Measurements from ENCODE around the gene ITM2B. TPM values are rescaled to one million over a fixed set of nuclear protein-coding genes. Genes with fewer than 3 reads are reported as not detected.
A peak's percentile ranks its signal among the peaks of the same experiment; 100 is the strongest.

The ITM2B gene
- total RNA-seq, 4 donors from 2014 or later: 107 to 209 (median 168) TPM

GRCh38 chr13:48230541-48230940, 2.5 kb upstream of the ITM2B start:
- Histone ChIP-seq H3K27ac (no peak overlapping the region), H3K36me3 (no peaks in the 10 kb centered on the region), H3K4me3 (no peak overlapping the region), H3K9me3 (no peaks in the 10 kb centered on the region), H3K27me3 (no peaks in the 10 kb centered on the region), H3K4me1 (peaks cover 6 to 15% of the 10 kb centered on the region in 2 donors)
- intact Hi-C loops (cut with DNase I; ENCODE audit: low total_unique reads): loop anchor here (5.0 kb wide), 1 partner anchor 193 kb away; the partner anchor contains the start of gene NUDT15
- DNase-seq (no peak), ATAC-seq (no peak)
- in situ Hi-C loops (cut with MboI; ENCODE audit: low sequenced_read_pairs in 4 of 4): loop anchor here in 2 of 4 donors (10.0 kb wide), 2 partner anchors 74 to 106 kb away; partner anchors contain the start of gene RB1 (in 1 of the 2)
- TF ChIP-seq POLR2A (IDR thresholded peaks at IDR 0.05): no peak
- TF ChIP-seq CTCF (IDR thresholded peaks at IDR 0.05 in 4 of 5, conservative IDR thresholded peaks at IDR 0.05 in 1 of 5): no peak

GRCh38 chr13:48231080-48231479, 1.9 kb upstream of the ITM2B start:
- H3K36me3 ChIP-seq: no peaks in the 10 kb centered on the region
- no peak overlapping the region for H3K4me3 ChIP-seq
- TF ChIP-seq CTCF (IDR thresholded peaks at IDR 0.05 in 4 of 5, conservative IDR thresholded peaks at IDR 0.05 in 1 of 5) (no peak), POLR2A (IDR thresholded peaks at IDR 0.05) (no peak)
- DNase-seq: no peak
- peaks cover 11 to 20% of the 10 kb centered on the region in 2 donors for H3K4me1 ChIP-seq
- H3K27ac ChIP-seq: peak overlapping the region in 2 of 4 donors; percentile 96 to 99
- no peaks in the 10 kb centered on the region for H3K9me3 ChIP-seq
- H3K27me3 ChIP-seq: no peaks in the 10 kb centered on the region
- no peak for ATAC-seq
- intact Hi-C loops (cut with DNase I; ENCODE audit: low total_unique reads): loop anchor here (5.0 kb wide), 1 partner anchor 194 kb away; the partner anchor contains the start of gene NUDT15
- in situ Hi-C loops (cut with MboI; ENCODE audit: low sequenced_read_pairs in 4 of 4): loop anchor here in 2 of 4 donors (10.0 kb wide), 2 partner anchors 74 to 106 kb away; partner anchors contain the start of gene RB1 (in 1 of the 2)

GRCh38 chr13:48231933-48232332, 1.1 kb upstream of the ITM2B start:
- Histone ChIP-seq H3K9me3 (no peaks in the 10 kb centered on the region), H3K4me3 (peak overlapping the region in 2 of 4 donors; percentile 76 to 99), H3K27me3 (no peaks in the 10 kb centered on the region), H3K4me1 (peaks cover 20 to 29% of the 10 kb centered on the region in 2 donors), H3K27ac (peak overlapping the region; percentile 91 to 99 (median 97)), H3K36me3 (no peaks in the 10 kb centered on the region)
- intact Hi-C loops (cut with DNase I; ENCODE audit: low total_unique reads): loop anchor here (2.0 to 5.0 kb wide), 3 partner anchors 105 to 195 kb away; partner anchors contain the start of genes MED4 and NUDT15
- no peak for DNase-seq
- no peak for ATAC-seq
- TF ChIP-seq CTCF (IDR thresholded peaks at IDR 0.05 in 4 of 5, conservative IDR thresholded peaks at IDR 0.05 in 1 of 5): no peak
- TF ChIP-seq POLR2A (IDR thresholded peaks at IDR 0.05): no peak
- in situ Hi-C loops (cut with MboI; ENCODE audit: low sequenced_read_pairs in 4 of 4): loop anchor here in 2 of 4 donors (10.0 kb wide), 2 partner anchors 73 to 107 kb away; partner anchors contain the start of gene RB1 (in 1 of the 2)

DNA sequence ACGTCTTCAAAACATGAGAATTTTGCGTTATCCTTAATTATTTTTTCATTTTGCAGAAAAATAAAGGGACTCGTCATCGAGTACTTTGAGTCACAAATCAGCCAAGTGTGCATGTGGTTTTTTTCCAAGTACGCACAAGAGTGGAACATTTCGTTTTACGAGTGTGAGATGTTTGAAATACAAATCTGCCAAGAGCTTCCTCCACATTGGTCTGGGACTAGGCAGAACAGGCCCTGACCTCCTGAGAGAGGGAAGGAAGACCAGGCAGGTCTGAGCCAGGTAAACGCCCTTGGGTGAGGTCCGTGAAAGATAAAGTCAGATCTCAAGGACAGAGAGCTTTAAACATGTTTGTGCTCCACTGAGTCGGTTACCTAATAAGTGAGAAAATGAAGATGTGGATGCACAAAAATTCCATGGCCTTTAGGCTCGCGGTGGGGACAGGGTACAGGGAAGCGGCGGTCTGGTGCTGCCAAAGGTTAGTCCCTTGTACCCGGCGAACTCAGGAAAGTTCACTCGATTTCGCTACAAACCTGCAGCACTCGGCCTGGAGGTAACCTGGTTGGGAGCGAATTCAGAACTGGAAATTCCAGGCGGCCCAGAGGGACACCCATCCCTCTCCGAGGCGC, 473 bp upstream of the ITM2B start:
- ATAC-seq: peak; percentile 10 to 16
- Histone ChIP-seq H3K4me1 (peaks cover 26 to 35% of the 10 kb centered on the region in 2 donors), H3K36me3 (no peaks in the 10 kb centered on the region), H3K4me3 (peak overlapping the region; percentile 76 to 99 (median 88)), H3K9me3 (no peaks in the 10 kb centered on the region), H3K27me3 (no peaks in the 10 kb centered on the region), H3K27ac (peak overlapping the region; percentile 91 to 99 (median 97))
- no peak for DNase-seq
- in situ Hi-C loops (cut with MboI; ENCODE audit: low sequenced_read_pairs in 4 of 4) (loop anchor here in 2 of 4 donors (10.0 kb wide), 2 partner anchors 72 to 108 kb away; partner anchors contain the start of gene RB1 (in 1 of the 2)), intact Hi-C loops (cut with DNase I; ENCODE audit: low total_unique reads) (loop anchor here (1.0 to 5.0 kb wide), 4 partner anchors 71 to 195 kb away; partner anchors contain the start of genes MED4, NUDT15 and RB1)
- no peak for TF ChIP-seq POLR2A (IDR thresholded peaks at IDR 0.05)
- TF ChIP-seq CTCF (IDR thresholded peaks at IDR 0.05 in 4 of 5, conservative IDR thresholded peaks at IDR 0.05 in 1 of 5): no peak
